OCI-M2 (cell line): ENCODE measurements around the gene DDX54.

Experiments used
- DNase-seq: peaks from one replicate; lab custom pipeline; 2025; ENCODE audit not compliant: unreplicated experiment; lab: John Stamatoyannopoulos, UW

The DDX54 gene

DNA sequence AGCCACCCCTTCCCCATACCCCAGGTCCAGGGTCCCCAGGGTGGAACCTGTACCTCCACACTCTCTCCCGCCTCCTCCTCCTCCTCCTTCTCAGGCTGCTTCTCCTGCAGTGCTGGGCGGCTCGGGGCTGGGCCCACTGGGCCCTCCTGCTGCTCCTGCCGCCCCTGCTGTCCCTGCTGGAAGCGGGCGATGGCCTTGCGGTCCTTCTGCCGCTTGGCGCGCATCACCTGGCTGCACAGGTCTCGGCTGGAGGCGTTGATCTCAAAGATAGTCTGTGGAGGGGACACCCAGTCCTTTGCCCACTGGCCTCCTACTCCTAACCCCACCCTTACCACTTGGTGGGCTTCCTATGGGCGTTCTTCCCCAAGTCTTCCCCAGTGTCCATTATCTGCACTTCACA, 21.3 kb downstream of the DDX54 start:
- DNase-seq, result no peak

DNA sequence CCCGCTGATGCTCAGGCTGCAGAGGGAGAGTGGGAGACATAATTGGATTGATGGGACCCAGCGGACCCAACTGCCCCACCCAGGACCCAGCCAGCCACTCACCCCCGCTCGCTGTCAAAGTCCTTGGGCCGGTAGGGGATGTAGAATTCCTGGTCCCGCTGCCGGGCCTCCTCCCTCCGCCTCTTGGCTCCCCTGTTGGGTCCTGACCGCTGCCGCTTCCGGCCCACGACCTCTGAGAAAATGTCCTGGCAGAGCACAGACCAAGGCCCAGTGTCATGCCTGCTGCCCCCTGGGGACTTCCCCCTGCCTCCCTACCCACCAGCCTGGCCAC, 22.3 kb downstream of the DDX54 start:
- DNase-seq, result no peak

DNA sequence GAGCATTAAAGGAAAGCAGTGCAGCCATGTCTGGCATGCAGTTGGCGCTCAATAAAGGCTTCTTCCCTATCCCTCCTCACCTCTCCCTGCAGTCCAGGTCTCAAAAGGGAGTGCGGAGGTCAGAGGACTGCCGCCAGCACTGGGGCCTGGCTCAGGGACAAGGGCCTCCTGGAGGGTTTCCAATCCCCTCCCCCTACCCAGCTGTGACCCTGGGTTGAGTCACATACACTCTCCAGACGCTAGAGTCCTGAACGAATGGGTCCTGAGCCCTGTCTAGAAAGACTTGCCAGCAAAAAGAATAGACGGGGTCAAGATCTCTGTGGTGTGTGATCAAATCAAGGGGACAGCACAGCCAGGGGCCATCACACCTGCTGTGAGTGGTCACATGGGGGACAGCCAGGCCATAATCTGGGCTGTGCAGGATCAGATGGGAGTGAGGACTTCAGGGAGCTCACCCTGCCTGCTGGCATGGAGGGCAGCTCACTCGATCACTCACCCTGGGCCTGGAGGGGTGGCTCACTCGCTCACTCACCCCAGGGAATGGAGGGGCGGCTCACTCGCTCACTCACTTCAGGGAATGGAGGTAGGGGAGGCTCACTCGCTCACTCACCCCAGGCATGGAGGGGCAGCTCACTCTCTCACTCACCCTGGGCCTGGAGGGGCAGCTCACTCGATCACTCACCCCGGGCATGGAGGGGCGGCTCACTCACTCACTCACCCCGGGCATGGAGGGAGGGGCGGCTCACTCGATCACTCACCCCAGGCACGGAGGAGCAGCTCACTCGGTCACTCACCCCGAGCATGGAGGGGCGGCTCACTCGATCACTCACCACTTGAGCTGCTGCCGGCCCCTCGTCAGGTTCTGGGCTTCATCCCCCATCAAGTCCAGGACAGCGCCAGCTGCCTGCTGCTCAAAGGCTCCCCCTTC, 22.9 kb downstream of the DDX54 start:
- no peak for DNase-seq

DNA sequence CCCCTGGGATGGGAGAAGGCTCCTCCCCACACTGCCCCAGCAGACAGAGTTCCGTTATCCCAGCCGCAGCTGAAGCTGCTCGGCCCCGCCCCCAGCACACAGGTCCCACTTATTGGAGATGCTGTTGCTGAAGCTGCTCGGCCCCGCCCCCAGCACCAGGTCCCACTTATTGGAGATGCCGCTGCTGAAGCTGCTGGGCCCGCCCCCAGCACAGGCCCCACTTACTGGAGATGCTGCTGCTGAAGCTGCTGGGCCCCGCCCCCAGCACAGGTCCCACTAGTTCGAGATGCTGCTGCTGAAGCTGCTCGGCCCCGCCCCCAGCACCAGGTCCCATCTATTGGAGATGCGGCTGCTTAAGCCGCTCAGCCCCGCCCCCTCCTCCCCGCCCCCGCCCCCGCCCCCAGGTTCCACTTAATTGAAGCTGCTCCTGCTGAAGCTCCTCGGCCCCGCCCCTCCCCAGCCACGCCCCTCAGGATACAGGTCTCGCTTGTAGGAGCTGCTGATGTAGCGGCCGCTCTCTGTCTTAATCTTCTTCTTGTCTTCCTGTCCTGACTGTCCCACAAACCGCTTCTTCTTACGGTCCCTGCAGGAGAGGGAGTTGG, 23.8 kb downstream of the DDX54 start:
- no peak for DNase-seq

DNA sequence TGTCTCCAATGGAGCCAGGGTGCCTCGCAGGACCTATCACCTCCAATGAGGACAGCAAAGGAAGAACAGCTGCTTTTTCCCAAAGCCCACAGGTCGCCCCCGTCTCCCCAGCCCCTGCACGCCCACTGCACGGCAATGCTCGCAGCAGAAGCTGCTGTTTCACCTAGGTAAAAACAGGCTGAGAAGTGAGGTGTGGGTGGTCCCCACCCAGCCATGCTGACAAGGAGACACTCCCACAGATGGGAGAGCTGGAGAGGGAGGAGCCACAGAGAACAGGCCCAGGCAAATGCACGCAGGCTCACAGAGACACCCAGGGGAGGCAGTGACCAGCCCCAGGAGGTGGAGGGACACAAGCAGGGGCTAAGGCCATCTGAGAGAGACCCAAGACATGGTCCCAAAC, 25.3 kb downstream of the DDX54 start:
- DNase-seq, result no peak

DNA sequence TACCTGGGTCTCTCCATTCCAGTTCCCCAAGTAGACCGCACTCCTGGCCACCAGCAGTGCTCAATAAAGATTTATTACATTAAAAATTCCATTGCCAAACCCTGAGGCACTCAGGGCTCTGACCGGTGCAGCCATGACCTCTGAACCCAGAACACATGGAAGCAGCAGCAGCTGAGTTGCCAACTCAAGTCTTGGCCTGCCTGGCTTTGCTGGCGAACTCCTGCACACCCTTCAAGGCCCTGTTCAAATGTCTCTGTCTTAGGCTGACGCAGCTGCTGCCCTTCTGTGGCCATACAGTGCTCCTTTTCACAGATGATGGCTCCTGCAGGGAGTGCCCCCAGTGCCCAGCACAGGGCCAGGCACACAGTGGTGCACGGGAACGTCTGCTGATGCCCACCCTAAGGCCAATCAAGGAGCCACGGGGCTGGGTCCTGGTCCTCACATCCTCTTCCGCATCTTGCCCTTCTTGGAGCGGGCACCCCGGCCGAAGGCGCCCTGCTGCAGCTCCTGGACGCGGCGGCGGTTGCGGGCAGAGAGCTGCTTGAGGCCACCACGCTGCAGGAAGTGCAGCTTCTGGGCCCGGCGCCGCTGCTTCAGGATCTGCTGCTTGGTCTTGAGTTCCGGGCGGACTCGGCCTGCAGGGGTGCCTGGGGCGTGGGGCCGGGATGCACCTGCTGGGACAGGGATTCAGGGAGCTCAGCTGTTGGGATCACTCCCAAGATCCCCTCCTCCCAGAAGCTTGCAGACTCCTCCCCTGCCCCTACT, 26.7 kb downstream of the DDX54 start:
- no peak for DNase-seq

DNA sequence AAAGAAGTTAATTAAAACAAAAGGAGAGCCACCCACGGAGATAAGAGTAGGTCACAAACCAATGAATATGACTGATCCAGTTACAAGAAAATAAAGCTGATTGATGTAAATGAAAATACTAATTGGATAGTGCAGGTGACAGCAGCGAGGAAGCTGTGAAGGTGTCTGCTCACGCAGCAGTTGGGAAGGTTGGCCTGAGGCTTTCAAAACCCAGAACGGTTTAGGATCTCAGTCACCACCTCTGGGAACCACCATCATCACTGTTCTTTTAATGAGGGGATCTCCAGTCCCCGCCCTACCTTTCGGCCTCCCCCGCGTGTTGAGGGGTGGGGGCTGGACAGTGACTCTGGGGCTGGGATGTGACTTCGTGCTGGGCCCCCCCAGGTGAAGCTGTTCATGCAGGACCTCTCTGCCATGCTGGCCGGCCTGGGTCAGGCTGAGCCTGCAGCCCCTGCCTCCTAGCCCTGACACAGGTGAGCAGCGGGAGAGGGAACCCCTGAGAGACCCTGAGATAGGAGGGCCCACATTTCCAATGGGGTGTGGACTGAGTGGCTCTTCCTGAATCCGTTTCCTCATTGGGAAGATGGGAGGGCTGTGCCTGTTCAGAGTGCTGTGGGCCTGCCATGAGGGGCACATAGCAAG, 27.9 kb downstream of the DDX54 start:
- DNase-seq, result no peak

DNA sequence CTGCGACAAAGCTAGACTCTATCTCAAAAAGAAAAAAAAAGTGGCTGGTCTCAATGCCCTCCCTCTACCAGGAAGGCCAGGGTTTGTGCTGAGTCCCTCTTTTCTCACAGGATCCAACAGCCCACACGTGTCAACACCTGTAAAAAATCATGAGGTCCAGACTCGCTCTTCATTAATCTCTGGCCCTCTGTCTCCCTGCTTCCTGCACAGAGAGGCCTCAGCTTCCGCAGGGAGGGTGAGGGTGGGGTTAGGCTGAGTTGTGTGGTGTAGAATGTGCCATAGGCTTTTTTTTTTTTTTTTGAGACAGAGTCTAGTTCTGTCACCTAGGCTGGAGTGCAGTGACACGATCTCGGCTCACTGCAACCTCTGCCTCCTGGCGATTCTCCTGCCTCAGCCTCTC, 29.6 kb downstream of the DDX54 start:
- DNase-seq, result no peak

DNA sequence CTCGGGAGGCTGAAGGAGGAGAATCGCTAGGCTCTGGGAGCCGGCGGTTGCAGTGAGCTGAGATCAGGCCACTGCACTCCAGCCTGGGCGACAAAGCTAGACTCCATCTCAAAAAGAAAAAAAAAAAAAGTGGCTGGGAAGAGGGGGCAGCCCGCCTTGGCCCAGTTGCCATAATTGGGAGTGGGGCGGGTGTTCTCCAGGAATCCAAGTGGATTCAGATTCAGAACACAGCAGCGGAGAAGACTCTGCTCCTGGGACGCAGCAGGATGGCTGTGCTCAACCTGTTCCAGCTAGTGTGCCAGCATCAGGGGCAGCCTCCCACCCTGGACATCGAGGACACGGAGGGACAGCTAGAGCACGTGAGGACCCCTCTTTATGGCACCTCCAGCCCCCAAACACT, 30.2 kb downstream of the DDX54 start:
- no peak for DNase-seq

DNA sequence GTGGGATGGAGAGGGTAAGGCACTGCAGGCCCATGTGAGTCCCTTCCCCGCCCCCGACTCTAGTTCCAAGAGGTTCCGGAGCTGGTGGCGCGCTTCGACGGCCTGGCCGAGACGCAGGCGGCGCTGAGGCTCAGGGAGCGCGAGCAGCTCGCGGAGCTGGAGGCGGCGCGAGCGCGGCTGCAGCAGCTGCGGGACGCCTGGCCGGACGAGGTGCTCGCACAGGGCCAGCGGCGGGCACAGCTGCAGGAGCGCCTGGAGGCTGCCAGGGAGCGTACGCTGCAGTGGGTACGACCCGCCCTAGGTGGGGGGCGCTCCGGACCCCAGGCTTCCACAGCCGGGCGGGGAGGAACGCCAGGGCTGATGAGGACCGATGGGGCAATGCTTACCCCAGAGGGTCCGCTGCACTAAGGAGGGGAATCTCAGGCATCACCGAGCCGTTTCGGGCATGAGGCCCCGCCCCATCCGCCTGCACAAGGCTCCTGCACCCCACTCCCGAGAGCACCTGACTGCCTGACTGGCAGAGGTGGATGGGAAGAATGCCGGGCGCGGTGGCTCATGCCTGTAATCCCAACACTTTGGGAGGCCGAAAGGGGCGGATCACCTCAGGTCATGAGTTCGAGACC, 30.8 kb downstream of the DDX54 start:
- DNase-seq, result no peak

DNA sequence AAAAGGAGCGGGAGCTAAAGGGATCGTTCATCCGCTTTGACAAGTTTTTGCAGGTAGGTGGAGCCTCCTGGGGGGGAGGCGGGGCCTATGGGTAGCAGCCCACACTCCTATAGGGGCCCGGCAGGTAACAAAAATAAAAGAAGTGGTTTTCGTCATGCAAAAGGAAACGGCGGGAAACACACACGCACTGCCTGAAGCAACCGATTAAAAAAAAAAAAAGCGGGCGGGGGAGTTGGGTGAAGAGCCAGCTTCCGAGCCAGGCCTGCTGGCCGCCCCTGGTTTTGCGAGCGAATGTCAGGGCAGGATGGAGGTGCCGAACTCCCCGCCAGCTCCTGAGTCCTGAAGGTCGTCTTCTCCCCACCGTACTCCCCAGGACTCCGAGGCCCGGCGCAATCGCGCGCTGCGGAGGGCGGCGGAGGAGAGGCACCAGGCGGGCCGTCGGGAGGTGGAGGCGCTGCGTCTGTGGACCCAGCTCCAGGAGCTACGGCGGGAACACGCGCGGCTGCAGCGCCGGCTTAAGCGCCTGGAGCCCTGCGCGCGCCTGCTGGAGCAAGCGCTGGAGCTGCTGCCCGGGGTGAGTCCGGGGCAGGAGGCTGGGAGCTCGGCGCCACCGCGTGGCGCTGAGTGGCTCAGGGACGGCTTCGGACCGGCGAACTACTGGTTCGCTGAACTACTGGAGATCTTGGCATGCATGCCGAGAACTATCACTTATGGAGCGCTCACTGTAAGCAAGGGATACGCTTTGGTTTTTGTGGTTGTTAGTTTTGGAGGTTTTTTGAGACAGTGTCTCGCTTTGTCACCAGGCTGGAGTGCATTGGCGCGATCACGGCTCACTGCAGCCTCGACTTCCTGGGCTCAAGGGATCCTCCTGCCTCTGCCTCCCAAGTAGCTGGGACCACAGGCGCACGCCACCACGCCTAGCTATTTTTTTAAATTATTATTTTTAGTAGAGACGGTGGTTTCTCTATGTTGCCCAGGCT, 32.2 kb downstream of the DDX54 start:
- DNase-seq, result no peak

DNA sequence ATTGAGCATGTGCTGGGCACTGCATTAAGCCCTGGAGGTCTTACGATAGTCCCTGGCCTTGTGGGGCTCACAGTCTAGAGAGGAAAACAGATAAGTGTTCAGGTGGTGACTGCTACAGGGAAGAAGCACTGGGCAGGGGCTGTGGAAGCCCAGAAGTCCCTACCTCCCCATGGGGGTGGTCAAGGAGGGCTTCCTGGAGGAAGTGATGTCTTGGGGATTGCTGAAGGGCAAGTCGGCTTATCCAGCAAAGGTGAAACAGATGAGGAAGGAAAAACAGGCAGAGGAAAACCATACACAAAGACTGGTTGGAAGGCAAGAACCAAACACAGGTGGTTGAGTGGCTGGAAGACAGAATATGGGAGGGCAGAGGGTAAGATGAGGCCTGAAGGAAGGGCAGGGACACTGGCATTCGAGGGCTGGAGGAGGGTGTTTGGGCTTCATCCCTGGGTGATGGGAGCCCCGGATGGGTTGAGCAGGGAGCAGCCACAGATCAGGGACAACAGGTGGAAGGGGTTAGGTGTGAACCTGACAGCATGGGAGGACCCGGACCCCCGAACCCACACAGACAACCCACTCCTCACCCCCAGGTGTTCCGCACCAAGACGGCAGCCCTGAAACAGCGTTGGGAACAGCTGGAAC, 33.0 kb downstream of the DDX54 start:
- DNase-seq, result no peak

DNA sequence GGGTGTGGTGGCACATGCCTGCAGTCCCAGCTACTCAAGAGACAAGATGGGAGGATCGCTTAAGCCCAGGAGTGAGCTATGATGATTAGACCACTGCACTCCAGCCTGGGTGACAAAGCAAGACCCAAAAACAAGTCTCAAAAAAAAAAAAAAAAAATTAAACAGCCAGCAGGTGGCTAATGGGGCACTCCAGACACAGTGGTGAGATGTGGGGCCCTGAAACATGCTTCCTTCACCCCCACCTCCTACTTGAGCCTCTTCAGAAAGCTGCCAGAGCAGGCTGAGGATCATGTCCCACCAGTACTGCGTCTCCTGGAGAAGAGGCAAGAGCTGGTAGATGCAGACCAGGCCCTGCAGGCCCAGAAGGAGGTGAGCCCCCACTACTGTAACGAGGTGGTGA, 33.6 kb downstream of the DDX54 start:
- no peak for DNase-seq

DNA sequence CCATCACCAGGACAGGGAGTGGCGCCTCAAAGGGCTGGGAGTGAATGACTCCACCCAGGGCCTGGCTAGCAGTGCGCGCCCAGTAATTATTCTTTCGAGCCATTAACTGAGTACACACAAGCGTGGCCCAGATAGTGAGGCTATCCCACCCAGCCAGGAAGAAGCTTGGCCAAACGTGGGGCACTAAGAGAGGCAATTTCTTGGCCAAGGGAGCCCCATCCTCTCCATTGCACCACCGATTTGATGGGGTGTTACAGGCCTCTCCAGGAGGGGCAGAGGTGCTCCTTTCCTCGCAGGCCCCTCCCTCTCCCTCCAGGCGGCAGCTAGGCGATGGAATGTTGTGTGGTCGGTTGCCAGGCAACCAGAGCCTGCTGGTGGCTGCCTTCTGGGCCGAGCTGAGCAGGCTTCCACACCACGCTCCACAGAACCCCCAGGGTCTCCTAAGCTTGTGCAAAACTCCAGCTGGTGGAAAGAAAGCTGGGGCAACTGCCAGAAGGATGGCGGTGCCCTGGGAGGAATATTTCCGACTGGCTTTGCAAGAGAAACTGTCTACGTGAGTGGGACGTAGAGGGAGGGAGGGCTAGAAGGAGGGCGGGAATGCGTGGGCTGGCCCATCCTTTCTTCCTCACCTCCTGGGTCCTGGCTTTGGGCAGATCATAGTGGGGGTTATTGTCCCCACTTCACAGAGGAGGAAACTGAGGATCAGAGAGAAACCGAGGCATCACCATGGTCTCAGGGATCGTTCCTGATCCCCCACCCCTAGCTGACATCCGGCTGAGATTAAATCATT, 35.7 kb downstream of the DDX54 start, which contains the start of gene CFAP73:
TSS of gene CFAP73 (plus strand) at position 364 of the 790 bp plus-strand sequence. CDS start at position 498, 134 bp downstream.
- no peak for DNase-seq

DNA sequence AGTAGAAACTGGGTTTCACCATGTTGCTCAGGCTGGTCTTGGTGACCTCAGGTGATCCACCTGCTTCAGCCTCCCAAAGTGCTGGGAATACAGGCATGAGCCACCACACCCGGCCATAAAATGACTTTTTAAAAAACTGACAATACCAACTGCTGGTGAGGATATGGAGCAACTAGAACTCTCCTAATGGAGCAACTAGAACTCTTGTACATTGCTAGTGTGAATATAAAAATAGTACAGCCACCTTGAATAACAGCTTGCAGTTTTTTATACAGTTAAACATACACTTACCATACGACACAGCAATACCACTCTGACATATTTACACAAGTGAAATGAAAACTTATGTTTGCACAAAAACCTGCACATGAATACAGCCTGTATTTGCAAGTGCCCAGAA, 38.3 kb downstream of the DDX54 start:
- DNase-seq, result no peak

DNA sequence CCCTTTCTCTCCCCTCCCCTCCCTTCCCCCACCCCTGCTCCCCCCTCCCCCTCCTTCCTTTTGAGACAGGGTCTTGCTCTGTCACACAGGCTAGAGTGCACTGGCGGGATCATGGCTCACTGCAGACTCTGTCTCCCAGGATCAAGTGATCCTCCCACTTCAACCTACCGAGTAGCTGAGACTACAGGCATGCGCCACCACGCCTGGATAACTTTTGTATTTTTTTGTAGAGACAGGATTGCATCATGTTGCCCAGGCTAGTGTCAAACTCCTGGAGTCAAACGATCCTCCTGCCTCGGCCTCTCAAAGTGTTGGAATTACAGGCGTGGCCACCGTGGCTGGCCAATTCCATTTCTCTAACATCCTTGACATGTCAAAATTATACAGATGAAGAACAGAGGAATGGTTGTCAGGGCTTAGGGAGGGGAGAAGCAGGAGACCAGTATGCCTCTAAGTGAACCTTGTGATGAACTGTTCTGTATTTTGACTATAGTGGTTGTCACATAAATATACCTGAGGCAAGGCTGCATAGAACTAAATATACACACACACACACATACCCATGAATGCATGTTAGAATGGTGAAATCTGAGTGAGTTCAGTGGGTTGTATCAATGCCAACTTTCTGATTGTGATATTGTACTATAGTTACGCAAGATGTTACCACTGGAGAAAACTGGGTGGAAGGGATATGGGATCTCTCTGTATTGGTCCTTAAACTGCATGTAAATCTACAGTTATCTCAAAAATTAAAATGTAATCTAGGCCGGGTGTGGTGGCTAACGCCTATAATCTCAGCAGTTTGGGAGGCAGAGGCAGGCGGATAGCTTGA, 39.3 kb downstream of the DDX54 start:
- DNase-seq, result no peak

DNA sequence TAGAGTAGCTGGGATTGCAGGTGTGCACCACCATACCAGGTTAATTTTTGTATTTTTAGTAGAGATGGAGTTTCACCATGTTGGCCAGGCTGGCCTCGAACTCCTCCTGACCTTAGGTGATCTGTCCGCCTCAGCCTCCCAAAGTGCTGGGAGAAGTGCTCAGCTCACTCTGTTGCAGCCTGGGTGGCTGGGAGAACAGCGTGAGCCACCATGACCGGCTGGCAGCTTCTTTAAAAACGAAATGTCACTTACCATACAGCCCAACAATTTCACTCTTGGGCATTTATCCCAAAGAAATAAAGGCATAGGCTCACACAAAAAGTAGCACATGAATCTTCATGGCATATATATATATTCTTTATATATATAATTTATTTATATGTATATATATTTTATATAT, 40.5 kb downstream of the DDX54 start:
- DNase-seq, result no peak

DNA sequence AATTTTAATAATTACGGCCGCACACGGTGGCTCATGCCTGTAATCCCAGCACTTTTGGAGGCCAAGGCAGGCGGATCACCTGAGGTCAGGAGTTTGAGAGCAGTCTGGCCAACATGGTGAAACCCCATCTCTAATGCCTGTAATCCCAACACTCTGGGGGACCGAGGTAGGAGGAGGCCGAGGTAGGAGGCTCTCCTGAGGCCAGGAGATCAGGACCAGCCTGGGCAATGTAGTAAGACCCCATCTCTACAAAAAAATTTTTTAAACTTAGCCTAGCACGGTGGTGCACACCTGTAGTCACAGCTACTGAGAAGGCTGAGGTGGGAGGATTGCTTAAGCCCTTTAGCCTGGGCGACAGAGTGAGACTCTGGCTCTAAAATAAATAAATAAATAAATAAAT, 41.3 kb downstream of the DDX54 start:
- DNase-seq, result no peak
